Measurements from ENCODE around the gene GRK5. TPM values are rescaled to one million over a fixed set of nuclear protein-coding genes. Genes with fewer than 3 reads are reported as not detected.

GRK5 gene
- total and polyA plus RNA-seq, 4 donors = 73.8 to 112 (median 101) TPM

- no peaks in the 10 kb centered on the region for H3K27me3 ChIP-seq (ENCODE audit: control insufficient read depth in 1 of 2, insufficient read depth in 2 of 2, low read length in 1 of 2)
- H3K27ac ChIP-seq (ENCODE audit: low read depth in 1 of 2, low read length in 2 of 2) = peak overlapping the region; percentile 82 to 93
- H3K36me3 ChIP-seq (ENCODE audit: control insufficient read depth in 1 of 2, insufficient read depth in 2 of 2, low read length in 1 of 2) = no peaks in the 10 kb centered on the region
- DNase-seq (peak in 1 of 2 donors; percentile 41), ATAC-seq (ENCODE audit: low FRiP score) (no peak)
- H3K4me3 ChIP-seq (ENCODE audit: low read length in 2 of 2) = peak overlapping the region in 1 of 2 donors; percentile 23
- intact Hi-C loops (cut with DNase I) = loop anchor here in 1 of 2 donors (5.0 kb wide), 1 partner anchor 40 kb away; no protein-coding TSS in a partner anchor
- no peaks in the 10 kb centered on the region for H3K9me3 ChIP-seq (ENCODE audit: control insufficient read depth, low read length)
- peaks cover 0 to 11% of the 10 kb centered on the region in 2 donors for H3K4me1 ChIP-seq (ENCODE audit: control insufficient read depth in 1 of 2, insufficient read depth in 2 of 2, low read length in 2 of 2)
- 3 to 4% methylated on average over 12 of the region's 12 CpGs for WGBS, 2 donors
Measured at GRCh38 chr10:119211625-119212441, 4.5 kb downstream of the GRK5 start.

DNA sequence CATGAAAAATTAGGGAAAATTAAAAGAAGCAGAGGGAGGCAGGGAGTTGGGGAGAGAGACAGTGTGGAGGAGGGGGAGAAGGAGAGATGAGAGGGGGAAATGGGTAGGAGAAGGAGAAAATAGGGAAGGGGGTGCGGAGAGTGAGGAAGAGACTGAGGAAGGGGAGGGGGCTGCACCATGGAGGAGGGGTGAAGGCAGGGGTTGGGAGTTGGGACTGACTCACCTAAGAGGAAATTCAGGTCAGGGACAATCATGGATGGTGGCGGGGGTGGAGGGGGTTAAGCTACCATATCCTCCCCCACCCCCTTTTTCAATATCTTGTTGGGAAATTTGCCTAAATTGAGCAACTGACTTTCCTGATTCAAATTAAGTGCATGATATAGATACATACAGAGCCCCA, 8.0 kb downstream of the GRK5 start:
- ATAC-seq (ENCODE audit: low FRiP score) = no peak
- Histone ChIP-seq H3K27ac (ENCODE audit: low read depth in 1 of 2, low read length in 2 of 2) (no peak overlapping the region), H3K4me1 (ENCODE audit: control insufficient read depth in 1 of 2, insufficient read depth in 2 of 2, low read length in 2 of 2) (peaks cover 0 to 19% of the 10 kb centered on the region in 2 donors), H3K9me3 (ENCODE audit: control insufficient read depth, low read length) (no peaks in the 10 kb centered on the region), H3K27me3 (ENCODE audit: control insufficient read depth in 1 of 2, insufficient read depth in 2 of 2, low read length in 1 of 2) (no peaks in the 10 kb centered on the region), H3K36me3 (ENCODE audit: control insufficient read depth in 1 of 2, insufficient read depth in 2 of 2, low read length in 1 of 2) (no peaks in the 10 kb centered on the region), H3K4me3 (ENCODE audit: low read length in 2 of 2) (no peak overlapping the region)
- WGBS, 2 donors = 93 to 100% methylated on average over 2 of the region's 2 CpGs
- intact Hi-C loops (cut with DNase I) = no loop called here
- DNase-seq = peak in 1 of 2 donors; percentile 22

GRCh38 chr10:119216127-119216526, 8.8 kb downstream of the GRK5 start:
- intact Hi-C loops (cut with DNase I) = no loop called here
- Histone ChIP-seq H3K27ac (ENCODE audit: low read depth in 1 of 2, low read length in 2 of 2) (no peak overlapping the region), H3K9me3 (ENCODE audit: control insufficient read depth, low read length) (no peaks in the 10 kb centered on the region), H3K4me3 (ENCODE audit: low read length in 2 of 2) (no peak overlapping the region), H3K36me3 (ENCODE audit: control insufficient read depth in 1 of 2, insufficient read depth in 2 of 2, low read length in 1 of 2) (no peaks in the 10 kb centered on the region), H3K27me3 (ENCODE audit: control insufficient read depth in 1 of 2, insufficient read depth in 2 of 2, low read length in 1 of 2) (no peaks in the 10 kb centered on the region), H3K4me1 (ENCODE audit: control insufficient read depth in 1 of 2, insufficient read depth in 2 of 2, low read length in 2 of 2) (peaks cover 0 to 19% of the 10 kb centered on the region in 2 donors)
- ATAC-seq (ENCODE audit: low FRiP score) (no peak), DNase-seq (peak in 1 of 2 donors; percentile 54)
- WGBS, 2 donors = 63 to 65% methylated on average over 5 of the region's 5 CpGs

DNA sequence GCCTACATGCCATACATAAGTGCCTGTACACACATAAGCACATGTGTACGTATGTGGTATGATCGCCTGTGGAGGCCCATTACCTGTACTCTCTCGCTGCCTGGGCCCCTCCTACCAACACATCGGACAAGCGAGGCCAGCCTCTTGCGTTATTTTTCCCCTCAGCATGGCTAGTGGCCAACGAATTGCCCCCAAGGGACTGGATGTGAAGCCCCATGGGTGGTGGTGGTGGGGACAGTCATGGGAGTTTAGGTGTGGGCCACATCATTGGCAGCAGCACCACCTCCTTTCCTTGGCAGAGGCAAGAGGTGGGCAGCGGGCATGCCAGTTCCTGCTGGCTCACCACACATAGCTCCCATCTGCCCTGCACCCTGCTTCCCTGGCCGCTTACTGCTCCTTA, 10.0 kb downstream of the GRK5 start:
- no peak for DNase-seq
- intact Hi-C loops (cut with DNase I) = no loop called here
- 74 to 75% methylated on average over 9 of the region's 9 CpGs for WGBS, 2 donors

DNA sequence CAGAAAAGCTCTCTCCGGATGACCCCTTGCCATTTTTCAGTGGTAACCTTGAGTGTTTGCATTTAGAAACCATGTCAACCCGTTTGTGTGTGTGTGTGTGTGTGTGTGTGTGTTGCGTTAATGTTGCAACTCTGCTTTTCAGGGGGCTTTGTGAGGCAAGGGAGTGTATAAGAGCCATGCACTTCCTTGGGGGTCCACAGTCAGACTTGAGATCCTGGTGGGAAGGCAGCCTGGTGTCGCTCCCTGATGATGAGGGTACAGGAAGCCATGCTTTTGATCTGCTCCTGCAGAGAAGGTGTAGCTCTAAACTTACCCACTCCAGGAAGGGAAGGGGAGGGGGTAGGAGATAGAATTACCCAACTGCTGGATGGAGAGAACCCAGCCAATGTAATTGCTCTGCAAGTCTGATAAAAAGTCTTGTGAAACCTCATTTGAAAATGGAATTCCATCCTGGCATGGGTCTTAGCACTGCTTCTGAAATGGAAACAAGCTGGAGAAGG, 10.7 kb downstream of the GRK5 start:
- H3K27me3 ChIP-seq (ENCODE audit: control insufficient read depth in 1 of 2, insufficient read depth in 2 of 2, low read length in 1 of 2) = no peaks in the 10 kb centered on the region
- intact Hi-C loops (cut with DNase I) = no loop called here
- peak overlapping the region; percentile 9 to 37 for H3K27ac ChIP-seq (ENCODE audit: low read depth in 1 of 2, low read length in 2 of 2)
- no peak overlapping the region for H3K4me3 ChIP-seq (ENCODE audit: low read length in 2 of 2)
- WGBS, 2 donors = 51 to 53% methylated on average over 4 of the region's 4 CpGs
- H3K36me3 ChIP-seq (ENCODE audit: control insufficient read depth in 1 of 2, insufficient read depth in 2 of 2, low read length in 1 of 2) = no peaks in the 10 kb centered on the region
- ATAC-seq (ENCODE audit: low FRiP score) (peak; percentile 58), DNase-seq (no peak)
- H3K4me1 ChIP-seq (ENCODE audit: control insufficient read depth in 1 of 2, insufficient read depth in 2 of 2, low read length in 2 of 2) = peaks cover 2 to 12% of the 10 kb centered on the region in 2 donors
- H3K9me3 ChIP-seq (ENCODE audit: control insufficient read depth, low read length) = no peaks in the 10 kb centered on the region

More for the DNA sequence above, 10.0 kb downstream of the GRK5 start:
- Histone ChIP-seq H3K36me3 (ENCODE audit: control insufficient read depth in 1 of 2, insufficient read depth in 2 of 2, low read length in 1 of 2) (no peaks in the 10 kb centered on the region), H3K4me3 (ENCODE audit: low read length in 2 of 2) (no peak overlapping the region), H3K9me3 (ENCODE audit: control insufficient read depth, low read length) (no peaks in the 10 kb centered on the region), H3K4me1 (ENCODE audit: control insufficient read depth in 1 of 2, insufficient read depth in 2 of 2, low read length in 2 of 2) (peaks cover 2 to 17% of the 10 kb centered on the region in 2 donors), H3K27ac (ENCODE audit: low read depth in 1 of 2, low read length in 2 of 2) (peak overlapping the region in 1 of 2 donors; percentile 9), H3K27me3 (ENCODE audit: control insufficient read depth in 1 of 2, insufficient read depth in 2 of 2, low read length in 1 of 2) (no peaks in the 10 kb centered on the region)
- no peak for ATAC-seq (ENCODE audit: low FRiP score)

GRCh38 chr10:119219871-119220270, 12.5 kb downstream of the GRK5 start:
- Histone ChIP-seq H3K27ac (ENCODE audit: low read depth in 1 of 2, low read length in 2 of 2) (peak overlapping the region in 1 of 2 donors; percentile 72), H3K4me3 (ENCODE audit: low read length in 2 of 2) (no peak overlapping the region), H3K27me3 (ENCODE audit: control insufficient read depth in 1 of 2, insufficient read depth in 2 of 2, low read length in 1 of 2) (no peaks in the 10 kb centered on the region), H3K9me3 (ENCODE audit: control insufficient read depth, low read length) (no peaks in the 10 kb centered on the region), H3K36me3 (ENCODE audit: control insufficient read depth in 1 of 2, insufficient read depth in 2 of 2, low read length in 1 of 2) (no peaks in the 10 kb centered on the region), H3K4me1 (ENCODE audit: control insufficient read depth in 1 of 2, insufficient read depth in 2 of 2, low read length in 2 of 2) (peaks cover 5 to 12% of the 10 kb centered on the region in 2 donors)
- ATAC-seq (ENCODE audit: low FRiP score) = no peak
- intact Hi-C loops (cut with DNase I) = no loop called here
- no peak for DNase-seq
- 44 to 51% methylated on average over 5 of the region's 5 CpGs for WGBS, 2 donors

DNA sequence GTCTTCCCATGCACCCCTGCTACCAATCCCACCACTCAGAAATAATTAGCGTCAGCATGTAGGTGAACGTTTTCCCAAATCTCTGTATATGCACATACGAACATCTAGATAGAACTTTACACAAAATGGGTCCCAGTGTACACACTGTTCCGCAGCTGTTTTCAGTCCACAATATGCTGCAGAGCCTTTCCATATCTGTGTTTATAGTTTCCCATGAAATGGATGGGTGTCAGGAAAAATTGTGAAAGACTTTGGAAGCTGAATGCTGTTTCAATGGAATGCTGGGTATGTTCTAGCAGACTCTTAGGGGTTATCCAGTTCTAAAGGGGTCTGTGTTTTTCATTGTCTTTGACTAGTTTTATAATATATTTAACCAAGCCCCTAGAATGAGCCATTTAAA, 13.8 kb downstream of the GRK5 start:
- no peaks in the 10 kb centered on the region for H3K9me3 ChIP-seq (ENCODE audit: control insufficient read depth, low read length)
- H3K27me3 ChIP-seq (ENCODE audit: control insufficient read depth in 1 of 2, insufficient read depth in 2 of 2, low read length in 1 of 2) = no peaks in the 10 kb centered on the region
- ATAC-seq (ENCODE audit: low FRiP score) (peak; percentile 27), DNase-seq (no peak)
- 8 to 10% methylated on average over 4 of the region's 4 CpGs for WGBS, 2 donors
- no peak overlapping the region for H3K4me3 ChIP-seq (ENCODE audit: low read length in 2 of 2)
- intact Hi-C loops (cut with DNase I) = no loop called here
- H3K36me3 ChIP-seq (ENCODE audit: control insufficient read depth in 1 of 2, insufficient read depth in 2 of 2, low read length in 1 of 2) = no peaks in the 10 kb centered on the region
- peaks cover 7 to 14% of the 10 kb centered on the region in 2 donors for H3K4me1 ChIP-seq (ENCODE audit: control insufficient read depth in 1 of 2, insufficient read depth in 2 of 2, low read length in 2 of 2)
- H3K27ac ChIP-seq (ENCODE audit: low read depth in 1 of 2, low read length in 2 of 2) = peak overlapping the region; percentile 39 to 72

DNA sequence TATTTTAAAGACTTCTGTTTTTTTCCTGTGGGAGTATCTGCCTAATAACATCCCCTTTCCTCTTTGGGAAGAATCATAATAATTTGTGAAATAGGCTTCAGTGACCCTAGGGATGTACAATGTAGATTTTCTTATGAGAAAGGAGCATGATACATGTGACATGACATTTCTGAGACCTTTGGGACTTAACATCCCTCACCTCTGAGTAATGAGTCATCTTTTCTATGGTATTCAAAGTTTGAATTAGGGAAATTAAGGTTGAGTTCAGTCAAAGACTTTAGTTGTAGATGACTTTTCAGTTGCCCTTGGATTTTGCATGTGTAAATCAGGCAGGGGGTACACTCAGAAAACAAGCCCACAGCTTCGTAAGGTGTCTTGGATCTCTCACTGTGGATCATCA, 14.3 kb downstream of the GRK5 start:
- Histone ChIP-seq H3K9me3 (ENCODE audit: control insufficient read depth, low read length) (no peaks in the 10 kb centered on the region), H3K27ac (ENCODE audit: low read depth in 1 of 2, low read length in 2 of 2) (peak overlapping the region; percentile 73 to 84), H3K27me3 (ENCODE audit: control insufficient read depth in 1 of 2, insufficient read depth in 2 of 2, low read length in 1 of 2) (no peaks in the 10 kb centered on the region), H3K4me1 (ENCODE audit: control insufficient read depth in 1 of 2, insufficient read depth in 2 of 2, low read length in 2 of 2) (peaks cover 7 to 14% of the 10 kb centered on the region in 2 donors), H3K4me3 (ENCODE audit: low read length in 2 of 2) (no peak overlapping the region), H3K36me3 (ENCODE audit: control insufficient read depth in 1 of 2, insufficient read depth in 2 of 2, low read length in 1 of 2) (no peaks in the 10 kb centered on the region)
- DNase-seq = no peak
- no peak for ATAC-seq (ENCODE audit: low FRiP score)
- 91 to 95% methylated on average over 1 of the region's 1 CpG for WGBS, 2 donors
- intact Hi-C loops (cut with DNase I) = no loop called here

DNA sequence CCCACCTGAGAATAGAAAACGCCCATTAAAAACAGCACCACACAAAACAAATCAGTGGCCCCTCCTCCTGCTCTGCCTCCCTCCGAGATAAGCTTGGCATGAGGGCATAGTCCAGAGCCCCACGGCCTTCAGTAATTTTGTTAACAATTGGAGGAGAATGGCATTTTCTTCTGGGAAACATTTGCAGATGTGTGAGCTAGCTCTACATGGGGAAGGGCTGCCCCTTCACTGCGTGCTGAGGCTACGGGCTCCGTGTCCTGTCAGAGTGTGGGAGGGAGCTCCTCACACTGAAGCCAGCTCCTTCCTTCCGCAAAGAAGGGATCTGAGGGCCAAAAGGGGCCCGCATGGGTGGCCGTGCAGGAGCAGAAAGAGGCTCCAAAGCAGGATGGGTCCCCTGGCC, 15.2 kb downstream of the GRK5 start:
- Histone ChIP-seq H3K27ac (ENCODE audit: low read depth in 1 of 2, low read length in 2 of 2) (peak overlapping the region; percentile 73 to 84), H3K9me3 (ENCODE audit: control insufficient read depth, low read length) (no peaks in the 10 kb centered on the region), H3K36me3 (ENCODE audit: control insufficient read depth in 1 of 2, insufficient read depth in 2 of 2, low read length in 1 of 2) (no peaks in the 10 kb centered on the region), H3K4me1 (ENCODE audit: control insufficient read depth in 1 of 2, insufficient read depth in 2 of 2, low read length in 2 of 2) (peaks cover 7 to 14% of the 10 kb centered on the region in 2 donors), H3K27me3 (ENCODE audit: control insufficient read depth in 1 of 2, insufficient read depth in 2 of 2, low read length in 1 of 2) (no peaks in the 10 kb centered on the region), H3K4me3 (ENCODE audit: low read length in 2 of 2) (no peak overlapping the region)
- 1 to 3% methylated on average over 9 of the region's 9 CpGs for WGBS, 2 donors
- intact Hi-C loops (cut with DNase I) = no loop called here
- peak; percentile 58 for ATAC-seq (ENCODE audit: low FRiP score)
- DNase-seq = no peak

Data from aorta (tissue), 5 donors.